ENCODE data around the gene ALG12. TPM values are rescaled to one million over a fixed set of nuclear protein-coding genes. Genes with fewer than 3 reads are reported as not detected.

ALG12 gene
- total RNA-seq, 2 experiments from 2014 or later = 11.4 to 11.7 TPM

DNA sequence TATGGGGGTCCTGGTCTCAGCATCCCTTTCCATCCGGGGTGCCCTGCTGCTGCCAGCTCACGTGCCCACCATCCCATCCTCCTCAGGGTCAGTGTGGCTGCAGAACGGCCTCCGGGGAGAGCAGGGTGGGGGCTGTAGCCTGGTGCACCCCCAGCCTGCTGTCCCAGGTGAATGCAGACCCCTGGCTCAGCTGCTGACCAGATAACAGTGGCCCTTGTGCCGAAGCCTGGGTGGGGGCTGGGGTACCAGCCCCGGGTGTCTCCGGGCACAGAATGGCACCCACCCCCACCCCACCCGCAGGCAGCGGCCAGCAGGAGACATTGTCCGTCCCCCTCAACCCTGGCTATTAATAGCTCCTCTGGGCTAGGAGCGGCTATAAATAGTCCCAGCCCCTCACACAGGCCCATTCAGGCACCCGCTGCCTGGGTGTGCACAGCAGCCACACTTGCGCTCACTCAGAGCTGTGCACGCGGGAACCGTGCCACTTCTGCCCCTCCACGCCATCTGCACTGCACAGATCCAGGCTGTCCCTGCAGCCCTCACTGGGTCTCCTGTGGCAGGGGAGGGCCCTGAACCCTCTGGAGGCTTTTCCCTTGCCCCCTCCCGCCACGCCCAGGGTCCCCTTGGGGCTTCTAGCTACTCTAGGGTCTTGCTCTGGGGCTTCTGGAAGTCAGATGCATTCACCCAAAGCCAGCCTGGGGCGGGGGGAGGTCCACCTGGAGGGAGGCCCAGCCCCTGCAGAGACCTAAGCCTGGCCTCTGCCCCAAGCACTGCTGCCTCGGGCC is 18.9 kb upstream of the ALG12 start:
- ChIA-PET CTCF (ENCODE audit: unreplicated experiment) (interaction anchor here (0.6 kb wide), 1 partner anchor 381 kb away, joined by 6 read pairs; no protein-coding TSS in a partner anchor), POLR2A (interaction anchor here (0.5 to 1.6 kb wide), 2 partner anchors 10 to 75 kb away, joined by 5 to 6 read pairs; no protein-coding TSS in a partner anchor)
- Histone ChIP-seq H3K4me1 (ENCODE audit: insufficient read depth, low read length, poor library complexity, severe bottlenecking) (peaks cover 43% of the 10 kb centered on the region), H2AFZ (ENCODE audit: low read length) (no peak overlapping the region), H3K27ac (ENCODE audit: low read depth, low read length, poor library complexity, severe bottlenecking) (peak overlapping the region; percentile 81), H3K9me3 (ENCODE audit: low read length) (0 out of 2 replicates have a peak, but pooled peaks cover 4% of the 10 kb centered on the region), H3K9me2 (ENCODE audit: insufficient read depth, low read length) (no peaks in the 10 kb centered on the region), H3K79me2 (ENCODE audit: insufficient read depth, low read depth, low read length) (no peaks in the 10 kb centered on the region), H3K4me3 (ENCODE audit: low read depth, low read length, poor library complexity, severe bottlenecking) (peak overlapping the region; percentile 66), H3K36me3 (ENCODE audit: insufficient read depth, low read length) (no peaks in the 10 kb centered on the region), H3K4me2 (ENCODE audit: low read length) (peak overlapping the region; percentile 75), H4K20me1 (ENCODE audit: insufficient read depth, low read length) (no peaks in the 10 kb centered on the region)
- peak; percentile 32 for DNase-seq (ENCODE audit: low spot score)
- intact Hi-C loops (cut with micrococcal nuclease; ENCODE audit: unreplicated experiment) = loop anchor here (1.0 to 10.0 kb wide), 3 partner anchors 23 to 582 kb away; partner anchors contain the start of gene PIM3
- TF ChIP-seq EZH2phosphoT487 (IDR thresholded peaks at IDR 0.05; ENCODE audit: borderline replicate concordance, low read depth, low read length) = no peak
- TF ChIP-seq, protein P1, sequence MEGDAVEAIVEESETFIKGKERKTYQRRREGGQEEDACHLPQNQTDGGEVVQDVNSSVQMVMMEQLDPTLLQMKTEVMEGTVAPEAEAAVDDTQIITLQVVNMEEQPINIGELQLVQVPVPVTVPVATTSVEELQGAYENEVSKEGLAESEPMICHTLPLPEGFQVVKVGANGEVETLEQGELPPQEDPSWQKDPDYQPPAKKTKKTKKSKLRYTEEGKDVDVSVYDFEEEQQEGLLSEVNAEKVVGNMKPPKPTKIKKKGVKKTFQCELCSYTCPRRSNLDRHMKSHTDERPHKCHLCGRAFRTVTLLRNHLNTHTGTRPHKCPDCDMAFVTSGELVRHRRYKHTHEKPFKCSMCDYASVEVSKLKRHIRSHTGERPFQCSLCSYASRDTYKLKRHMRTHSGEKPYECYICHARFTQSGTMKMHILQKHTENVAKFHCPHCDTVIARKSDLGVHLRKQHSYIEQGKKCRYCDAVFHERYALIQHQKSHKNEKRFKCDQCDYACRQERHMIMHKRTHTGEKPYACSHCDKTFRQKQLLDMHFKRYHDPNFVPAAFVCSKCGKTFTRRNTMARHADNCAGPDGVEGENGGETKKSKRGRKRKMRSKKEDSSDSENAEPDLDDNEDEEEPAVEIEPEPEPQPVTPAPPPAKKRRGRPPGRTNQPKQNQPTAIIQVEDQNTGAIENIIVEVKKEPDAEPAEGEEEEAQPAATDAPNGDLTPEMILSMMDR (conservative IDR thresholded peaks at IDR 0.05; ENCODE audit: low read length) = no peak
- no TSS peak for BruUV-seq (replicated peaks)

DNA sequence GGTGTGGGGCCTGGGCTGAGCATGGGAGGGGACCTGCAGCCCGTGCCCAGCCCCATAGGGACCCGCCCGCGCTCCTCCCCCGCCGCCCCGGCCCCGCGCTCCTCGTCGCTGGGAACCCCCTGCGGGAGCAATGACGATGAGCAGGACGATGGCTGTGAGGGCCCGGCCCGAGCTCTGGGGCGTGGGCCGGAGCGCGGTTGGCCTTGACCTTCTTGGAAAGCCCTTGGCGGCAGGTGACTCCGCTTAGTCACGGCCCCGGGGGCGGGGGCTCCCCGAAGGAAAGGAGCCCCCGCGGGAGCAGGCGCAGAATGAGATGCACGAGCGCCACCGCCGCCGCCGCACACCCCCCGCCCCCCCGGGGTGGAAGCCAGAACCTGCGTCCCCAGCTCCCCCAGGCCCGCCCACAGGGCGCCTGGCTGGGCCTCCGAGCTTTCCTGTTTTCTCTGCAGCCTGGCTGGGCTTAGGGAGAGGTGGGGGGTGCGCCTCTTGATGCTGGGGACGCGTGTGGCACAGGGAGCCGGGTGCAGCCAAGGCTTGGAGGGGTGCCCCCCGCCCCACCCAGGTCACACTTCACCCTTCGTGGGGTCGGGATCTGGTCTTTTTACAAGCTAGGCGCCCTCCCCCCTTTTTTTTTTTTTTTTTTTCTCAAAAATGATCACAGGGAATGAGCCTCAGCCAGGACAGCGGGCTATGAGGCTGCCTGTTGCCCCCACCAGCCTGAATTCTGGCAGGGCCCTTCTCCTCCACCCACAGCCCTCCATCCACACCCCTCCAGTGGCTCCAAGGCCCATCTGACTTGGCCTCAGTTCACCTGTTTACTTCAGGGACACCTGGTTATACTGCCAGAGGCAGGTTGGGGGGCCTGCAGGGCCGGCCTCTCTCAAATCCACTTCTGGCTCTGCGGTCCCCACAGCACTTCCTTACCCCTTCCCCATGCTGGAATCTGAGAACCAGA is 18.1 kb upstream of the ALG12 start:
- Histone ChIP-seq H2AFZ (ENCODE audit: low read length) (peak overlapping the region; percentile 5; the same call in 1 of the 2 replicates), H3K4me1 (ENCODE audit: insufficient read depth, low read length, poor library complexity, severe bottlenecking) (peaks cover 51% of the 10 kb centered on the region), H3K36me3 (ENCODE audit: insufficient read depth, low read length) (no peaks in the 10 kb centered on the region), H3K4me3 (ENCODE audit: low read depth, low read length, poor library complexity, severe bottlenecking) (peak overlapping the region; percentile 66), H4K20me1 (ENCODE audit: insufficient read depth, low read length) (no peaks in the 10 kb centered on the region), H3K79me2 (ENCODE audit: insufficient read depth, low read depth, low read length) (no peaks in the 10 kb centered on the region), H3K4me2 (ENCODE audit: low read length) (peak overlapping the region; percentile 75), H3K27ac (ENCODE audit: low read depth, low read length, poor library complexity, severe bottlenecking) (peak overlapping the region; percentile 81), H3K9me3 (ENCODE audit: low read length) (no peaks in the 10 kb centered on the region), H3K9me2 (ENCODE audit: insufficient read depth, low read length) (no peaks in the 10 kb centered on the region)
- DNase-seq (ENCODE audit: low spot score) = peak; percentile 83
- TF ChIP-seq, protein P1 (conservative IDR thresholded peaks at IDR 0.05; ENCODE audit: low read length) = no peak
- no peak for TF ChIP-seq EZH2phosphoT487 (IDR thresholded peaks at IDR 0.05; ENCODE audit: borderline replicate concordance, low read depth, low read length)
- BruUV-seq (replicated peaks) = no TSS peak
- CTCF ChIA-PET (ENCODE audit: unreplicated experiment) = interaction anchor here (0.5 to 0.6 kb wide), 3 partner anchors 16 to 1224 kb away, joined by 5 to 6 read pairs (median 5); no protein-coding TSS in a partner anchor
- intact Hi-C loops (cut with micrococcal nuclease; ENCODE audit: unreplicated experiment) = loop anchor here (1.0 to 10.0 kb wide), 3 partner anchors 24 to 581 kb away; partner anchors contain the start of gene PIM3
- POLR2A ChIA-PET = interaction anchor here (0.7 to 1.6 kb wide), 2 partner anchors 10 to 170 kb away, joined by 5 to 6 read pairs; no protein-coding TSS in a partner anchor

Data from OCI-LY7 (cell line).